HepG2 (cell line): Measurements from ENCODE around the gene KRT7. TPM values are rescaled to one million over a fixed set of nuclear protein-coding genes. Genes with fewer than 3 reads are reported as not detected.

ENCODE experiments used
- ATAC-seq: fragments of 200-7000 bp; cut with Tn5 transposase; 3 replicates; pipeline ENCODE4 v1.9.1; 2020; ENCODE audit warnings: mild to moderate bottlenecking, moderate library complexity
- BruUV-seq: library from RNA; stranded (reverse); fragments of 400-500 nt; replicated peaks from 2 replicates; lab custom pipeline; 2021; lab: Mats Ljungman, UMichigan
- CTCF ChIA-PET: fragments of 300-600 bp; formaldehyde crosslinking; extraction: SDS; loops from one replicate; lab custom pipeline; 2021; ENCODE audit warnings: low total read pairs, inconsistent platforms, low intra/inter-chr PET ratio; lab: Yijun Ruan, JAX
- POLR2A ChIA-PET: fragments of 350-600 bp; sonication (Branson Sonifier 250); formaldehyde crosslinking; loops from one replicate; lab custom pipeline; 2020; ENCODE audit warnings: antibody characterized with exemption, inconsistent platforms; lab: Yijun Ruan, JAX
- DNase-seq: peaks from one replicate; pipeline ENCODE4 v3.0.0-alpha.2; 2015; ENCODE audit warnings: low spot score
- FAIRE-seq: peaks from 3 replicates; lab custom pipeline; 2011; peaks lifted over from hg19 to GRCh38; lab: Jason Lieb, UNC
- H2AFZ ChIP-seq: one replicate; pipeline ENCODE4 v1.6.1; 2011; ENCODE audit warnings: low read length, inconsistent platforms
- H3K27ac ChIP-seq: fragments of 300-600 bp; 3 replicates; pipeline ENCODE4 v1.8.0; 2011; ENCODE audit warnings: mixed run types, mild to moderate bottlenecking, mixed read lengths, low read length, inconsistent platforms; ENCODE audit not compliant: insufficient read depth; ENCODE audit errors: extremely low read length
- H3K27me3 ChIP-seq, 2 experiments: fragments of 200-600 bp in 1 of 2; 2 replicates in 1 of 2; 3 replicates in 1 of 2; pipeline versions ENCODE4 v1.6.0 to v1.8.0; 2011; ENCODE audit warnings: low read length in 2 of 2, mild to moderate bottlenecking in 2 of 2, moderate library complexity in 2 of 2, inconsistent platforms in 1 of 2; ENCODE audit not compliant: insufficient read depth in 2 of 2, control insufficient read depth in 1 of 2
- H3K36me3 ChIP-seq, 2 experiments: fragments of 200-600 bp in 1 of 2; replicated peaks in 1 of 2; 2 replicates in 1 of 2; 3 replicates in 1 of 2; pipeline versions ENCODE4 v1.5.1 to v1.8.0; 2011; ENCODE audit warnings: low read length in 2 of 2, inconsistent platforms in 1 of 2; ENCODE audit not compliant: insufficient read depth in 2 of 2, control insufficient read depth in 1 of 2
- H3K4me1 ChIP-seq: 2 replicates; pipeline ENCODE4 v1.5.1; 2012; ENCODE audit warnings: low read length, inconsistent platforms; ENCODE audit not compliant: insufficient read depth
- H3K4me2 ChIP-seq: 2 replicates; pipeline ENCODE4 v1.6.0; 2011; ENCODE audit warnings: low read depth, low read length, inconsistent platforms
- H3K4me3 ChIP-seq, 3 experiments: fragments of 200-600 bp in 1 of 3; sonication (generic), shearing (Covaris generic) in 1 of 3; replicated peaks in 1 of 3; 2 replicates each; pipeline ENCODE4 v1.5.1; 2011 to 2016; ENCODE audit warnings: low read length in 3 of 3, inconsistent platforms in 2 of 3, low read depth in 2 of 3, mild to moderate bottlenecking in 2 of 3, control low read depth in 1 of 3, mixed read lengths in 1 of 3; ENCODE audit not compliant: insufficient read depth in 1 of 3
- H3K79me2 ChIP-seq: one replicate; pipeline ENCODE4 v1.6.1; 2011; ENCODE audit warnings: low read length, inconsistent platforms; ENCODE audit not compliant: insufficient read depth
- H3K9ac ChIP-seq: 2 replicates; pipeline ENCODE4 v1.6.0; 2011; ENCODE audit warnings: mild to moderate bottlenecking, low read depth, low read length, inconsistent platforms; ENCODE audit not compliant: insufficient read depth
- H3K9me3 ChIP-seq: 2 replicates; pipeline ENCODE4 v1.5.1; 2012; ENCODE audit warnings: mild to moderate bottlenecking, low read length
- H4K20me1 ChIP-seq: 2 replicates; pipeline ENCODE4 v1.6.0; 2011; ENCODE audit warnings: inconsistent platforms, mild to moderate bottlenecking, low read length, moderate library complexity; ENCODE audit not compliant: insufficient read depth
- BHLHE40 ChIP-seq: IDR thresholded peaks from 2 replicates; pipeline ENCODE4 v1.6.1; 2011; ENCODE audit warnings: low read length, improper control_type of control experiment
- CENPT ChIP-seq: sonication (generic); formaldehyde crosslinking; IDR thresholded peaks from 2 replicates; pipeline ENCODE4 v1.8.0; 2022; ENCODE audit warnings: low read depth, mild to moderate bottlenecking, moderate library complexity, missing genetic modification reagents
- DNMT1 ChIP-seq: sonication (generic); formaldehyde crosslinking; IDR thresholded peaks from 2 replicates; pipeline ENCODE4 v1.5.1; 2020; ENCODE audit warnings: mild to moderate bottlenecking, missing genetic modification reagents
- JDP2 ChIP-seq: sonication (generic); formaldehyde crosslinking; IDR thresholded peaks from 2 replicates; pipeline ENCODE4 v1.8.1; 2022; ENCODE audit warnings: missing genetic modification reagents, borderline replicate concordance
- KMT2A ChIP-seq: sonication (generic); formaldehyde crosslinking; IDR thresholded peaks from 2 replicates; pipeline ENCODE4 v1.4.0; 2020; ENCODE audit warnings: missing genetic modification reagents
- POLR2G ChIP-seq: fragments of 200-400 bp; formaldehyde crosslinking; IDR thresholded peaks from 2 replicates; pipeline ENCODE4 v1.6.1; 2018; ENCODE audit warnings: mild to moderate bottlenecking, low read depth, low read length, moderate library complexity
- YEATS2 ChIP-seq: sonication (generic); formaldehyde crosslinking; IDR thresholded peaks from 2 replicates; pipeline ENCODE4 v1.4.0; 2020; ENCODE audit warnings: missing genetic modification reagents, borderline replicate concordance
- ZBTB7B ChIP-seq: sonication (generic); formaldehyde crosslinking; IDR thresholded peaks from 2 replicates; pipeline ENCODE4 v1.4.0; 2020; ENCODE audit warnings: missing genetic modification reagents
- ZFP36 ChIP-seq: fragments of 150-350 bp; IDR thresholded peaks from 2 replicates; pipeline ENCODE4 v1.6.1; 2018; ENCODE audit warnings: borderline replicate concordance, low read length, low read depth; ENCODE audit not compliant: partially characterized antibody
- ZNF496 ChIP-seq: sonication (generic); formaldehyde crosslinking; IDR thresholded peaks from 2 replicates; pipeline ENCODE4 v1.8.1; 2023; ENCODE audit warnings: mild to moderate bottlenecking, moderate library complexity, missing genetic modification reagents; ENCODE audit not compliant: insufficient replicate concordance
- ZNF556 ChIP-seq: sonication (generic); formaldehyde crosslinking; IDR thresholded peaks from 2 replicates; pipeline ENCODE4 v1.4.0; 2020; ENCODE audit warnings: mild to moderate bottlenecking, missing genetic modification reagents, borderline replicate concordance
- ZNF710 ChIP-seq: sonication (generic); formaldehyde crosslinking; IDR thresholded peaks from 2 replicates; pipeline ENCODE4 v1.5.0; 2020; ENCODE audit warnings: mild to moderate bottlenecking, missing genetic modification reagents, borderline replicate concordance
- ZNF800 ChIP-seq: sonication (generic); formaldehyde crosslinking; IDR thresholded peaks from 2 replicates; pipeline ENCODE4 v1.4.0; 2020; ENCODE audit warnings: missing genetic modification reagents
- WGBS: methylation state at CpG from one replicate; pipeline ENCODE4 v1.1.6; 2017; ENCODE audit warnings: low lambda C conversion rate; 5-methylcytosine and 5-hydroxymethylcytosine counted together
- in situ Hi-C: cut with HindIII; loops from 2 replicates; pipeline ENCODE4 v1.10.0; 2017; ENCODE audit warnings: low pct_unique_long_range_greater_than_20kb; ENCODE audit not compliant: extremely low pct_ligation_motif_present
- intact Hi-C: fragments of 100-400 bp; cut with micrococcal nuclease; formaldehyde crosslinking; loops from one replicate; pipeline ENCODE4 v1.10.0; 2022; ENCODE audit not compliant: unreplicated experiment
- polyA plus RNA-seq, 8 experiments: library from polyadenylated mRNA; depleted of rRNA in 3 of 8; stranded (reverse) in 7 of 8; unstranded in 1 of 8; fragments of >200 nt; fragmentation: Illumina TruSeq in 4 of 8; extraction: Trizol in 4 of 8; gene quantifications; 2 replicates each; pipeline versions ENCODE4 v1.2.1 to v1.2.3, GENCODE V29; 2011 to 2016; ENCODE audit warnings: low read depth in 4 of 8, missing spikeins in 1 of 8, mixed read lengths in 1 of 8; ENCODE audit not compliant: insufficient read depth in 1 of 8
- total RNA-seq, 5 experiments: library from RNA; depleted of rRNA; stranded (reverse); fragments of >200 nt; fragmentation: Illumina TruSeq; extraction: Trizol; gene quantifications; 2 replicates each; pipeline ENCODE4 v1.2.3, GENCODE V29; 2016; ENCODE audit warnings: low read depth in 1 of 5
- TF ChIP-seq, protein P1 (sequence below): sonication (generic); formaldehyde crosslinking; IDR thresholded peaks from 2 replicates; pipeline ENCODE4 v1.4.0; 2020; ENCODE audit warnings: mild to moderate bottlenecking, missing genetic modification reagents
- TF ChIP-seq, protein P2 (sequence below): sonication (generic); formaldehyde crosslinking; IDR thresholded peaks from 2 replicates; pipeline ENCODE4 v1.5.0; 2020; ENCODE audit warnings: mild to moderate bottlenecking, missing genetic modification reagents

KRT7 gene
- total and polyA plus RNA-seq, 2 of the 13 experiments (the other 11 are each of a cell fraction or from before 2014, with no cell fraction given) = 0.83 TPM; not detected in 1

- TF ChIP-seq ZNF800 (CRISPR knock-in tag) = no peak
- TF ChIP-seq POLR2G = no peak
These were observed 7.3 kb upstream of the KRT7 start (continued) for GRCh38 chr12:52225752-52226151.

DNA sequence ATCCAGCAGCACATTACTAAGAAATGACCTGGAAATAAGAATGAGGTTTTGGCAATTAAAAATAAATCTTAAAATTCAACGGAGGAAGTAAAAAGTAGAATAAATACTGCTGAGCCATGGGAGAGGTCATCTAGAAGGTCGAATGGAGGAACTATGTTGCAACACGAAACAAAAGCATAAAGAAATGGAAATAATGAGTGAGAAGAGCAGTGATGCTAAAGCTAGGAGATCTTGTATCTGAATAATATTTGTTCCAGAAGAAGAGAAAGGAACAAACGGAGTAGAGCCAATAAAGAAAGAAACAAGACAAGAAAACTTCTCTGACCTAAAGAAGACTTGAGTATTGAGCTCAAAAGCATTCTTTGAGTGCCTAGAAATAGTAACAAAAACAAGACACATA lies 6.6 kb upstream of the KRT7 start:
- H3K4me2 ChIP-seq = no peak overlapping the region
- DNase-seq (no peak), FAIRE-seq (no peak), ATAC-seq (no peak)
- CTCF ChIA-PET = no interaction called here
- intact Hi-C loops (no loop called here), in situ Hi-C loops (no loop called here)
- no peak overlapping the region for H3K27ac ChIP-seq
- no peaks in the 10 kb centered on the region for H4K20me1 ChIP-seq
- H3K27me3 ChIP-seq = peaks cover 0 to 23% of the 10 kb centered on the region in 2 experiments
- no peak for TF ChIP-seq ZNF496 (CRISPR knock-in tag)
- TF ChIP-seq BHLHE40 = no peak
- TF ChIP-seq ZNF710 = no peak
- TF ChIP-seq KMT2A (CRISPR knock-in tag) = no peak
- TF ChIP-seq CENPT (CRISPR knock-in tag) = no peak
- TF ChIP-seq ZNF556 (CRISPR knock-in tag) = no peak
- TF ChIP-seq DNMT1 = no peak
- no peak for TF ChIP-seq ZBTB7B (CRISPR knock-in tag)
- no peak for TF ChIP-seq ZFP36
- TF ChIP-seq JDP2 (CRISPR knock-in tag) = no peak
- TF ChIP-seq, protein P1, sequence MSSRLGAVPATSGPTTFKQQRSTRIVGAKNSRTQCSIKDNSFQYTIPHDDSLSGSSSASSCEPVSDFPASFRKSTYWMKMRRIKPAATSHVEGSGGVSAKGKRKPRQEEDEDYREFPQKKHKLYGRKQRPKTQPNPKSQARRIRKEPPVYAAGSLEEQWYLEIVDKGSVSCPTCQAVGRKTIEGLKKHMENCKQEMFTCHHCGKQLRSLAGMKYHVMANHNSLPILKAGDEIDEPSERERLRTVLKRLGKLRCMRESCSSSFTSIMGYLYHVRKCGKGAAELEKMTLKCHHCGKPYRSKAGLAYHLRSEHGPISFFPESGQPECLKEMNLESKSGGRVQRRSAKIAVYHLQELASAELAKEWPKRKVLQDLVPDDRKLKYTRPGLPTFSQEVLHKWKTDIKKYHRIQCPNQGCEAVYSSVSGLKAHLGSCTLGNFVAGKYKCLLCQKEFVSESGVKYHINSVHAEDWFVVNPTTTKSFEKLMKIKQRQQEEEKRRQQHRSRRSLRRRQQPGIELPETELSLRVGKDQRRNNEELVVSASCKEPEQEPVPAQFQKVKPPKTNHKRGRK (CRISPR knock-in tag) = no peak
- TF ChIP-seq, protein P2, sequence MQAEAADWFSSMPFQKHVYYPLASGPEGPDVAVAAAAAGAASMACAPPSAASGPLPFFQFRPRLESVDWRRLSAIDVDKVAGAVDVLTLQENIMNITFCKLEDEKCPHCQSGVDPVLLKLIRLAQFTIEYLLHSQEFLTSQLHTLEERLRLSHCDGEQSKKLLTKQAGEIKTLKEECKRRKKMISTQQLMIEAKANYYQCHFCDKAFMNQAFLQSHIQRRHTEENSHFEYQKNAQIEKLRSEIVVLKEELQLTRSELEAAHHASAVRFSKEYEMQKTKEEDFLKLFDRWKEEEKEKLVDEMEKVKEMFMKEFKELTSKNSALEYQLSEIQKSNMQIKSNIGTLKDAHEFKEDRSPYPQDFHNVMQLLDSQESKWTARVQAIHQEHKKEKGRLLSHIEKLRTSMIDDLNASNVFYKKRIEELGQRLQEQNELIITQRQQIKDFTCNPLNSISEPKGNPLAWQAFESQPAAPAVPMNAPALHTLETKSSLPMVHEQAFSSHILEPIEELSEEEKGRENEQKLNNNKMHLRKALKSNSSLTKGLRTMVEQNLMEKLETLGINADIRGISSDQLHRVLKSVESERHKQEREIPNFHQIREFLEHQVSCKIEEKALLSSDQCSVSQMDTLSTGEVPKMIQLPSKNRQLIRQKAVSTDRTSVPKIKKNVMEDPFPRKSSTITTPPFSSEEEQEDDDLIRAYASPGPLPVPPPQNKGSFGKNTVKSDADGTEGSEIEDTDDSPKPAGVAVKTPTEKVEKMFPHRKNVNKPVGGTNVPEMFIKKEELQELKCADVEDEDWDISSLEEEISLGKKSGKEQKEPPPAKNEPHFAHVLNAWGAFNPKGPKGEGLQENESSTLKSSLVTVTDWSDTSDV = no peak
- TF ChIP-seq YEATS2 (CRISPR knock-in tag) = no peak
- no peak overlapping the region for H2AFZ ChIP-seq
- no peaks in the 10 kb centered on the region for H3K79me2 ChIP-seq
- H3K4me3 ChIP-seq = no peak overlapping the region
- H3K36me3 ChIP-seq = no peaks in the 10 kb centered on the region
- no peaks in the 10 kb centered on the region for H3K9me3 ChIP-seq
- 2% methylated on average over 4 of the region's 4 CpGs for WGBS
- peaks cover 5% of the 10 kb centered on the region; the same call in 1 of the 2 replicates for H3K4me1 ChIP-seq
- POLR2A ChIA-PET = no interaction called here
- H3K9ac ChIP-seq = no peak overlapping the region
- no TSS peak for BruUV-seq
